HG02759 (cell line): Measurements from ENCODE around the gene CA10.

Experiments used
- ATAC-seq: cut with Tn5 transposase; IDR thresholded peaks from one replicate; pipeline ENCODE4 v1.9.1; 2021; ENCODE audit warnings: mild to moderate bottlenecking, moderate library complexity; ENCODE audit not compliant: unreplicated experiment

The CA10 gene

GRCh38 chr17:52147872-52148271, 10.6 kb downstream of the CA10 start:
- ATAC-seq = no peak

GRCh38 chr17:52147431-52147830, 11.1 kb downstream of the CA10 start:
- ATAC-seq = no peak

- ATAC-seq = no peak
Observed at GRCh38 chr17:52145476-52145875, 13.0 kb downstream of the CA10 start.

DNA sequence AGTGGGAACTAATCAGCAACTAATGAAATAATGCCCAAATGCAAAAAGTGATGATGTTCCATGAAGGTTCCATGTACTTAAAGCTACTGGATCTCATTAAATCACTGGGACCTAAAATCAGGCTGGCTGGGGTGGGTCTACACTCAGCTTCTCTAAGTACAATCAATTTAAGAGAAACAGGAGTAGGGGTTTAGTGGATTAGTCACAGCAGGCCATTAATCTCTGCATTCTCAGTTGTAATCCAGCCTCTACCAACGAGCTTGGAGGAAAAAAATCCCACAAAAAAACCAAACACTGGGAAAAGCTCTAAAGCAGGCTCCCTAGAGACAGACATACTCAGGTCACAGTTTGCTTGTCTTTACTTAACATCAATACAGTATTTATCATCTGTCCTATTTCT, 15.0 kb downstream of the CA10 start:
- no peak for ATAC-seq

- no peak for ATAC-seq
Observed at GRCh38 chr17:52140601-52141000, 17.9 kb downstream of the CA10 start.

- ATAC-seq = no peak
Observed at GRCh38 chr17:52138752-52139151, 19.8 kb downstream of the CA10 start.

GRCh38 chr17:52138350-52138749, 20.2 kb downstream of the CA10 start:
- ATAC-seq = no peak

GRCh38 chr17:52136166-52136565, 22.3 kb downstream of the CA10 start:
- ATAC-seq = no peak

DNA sequence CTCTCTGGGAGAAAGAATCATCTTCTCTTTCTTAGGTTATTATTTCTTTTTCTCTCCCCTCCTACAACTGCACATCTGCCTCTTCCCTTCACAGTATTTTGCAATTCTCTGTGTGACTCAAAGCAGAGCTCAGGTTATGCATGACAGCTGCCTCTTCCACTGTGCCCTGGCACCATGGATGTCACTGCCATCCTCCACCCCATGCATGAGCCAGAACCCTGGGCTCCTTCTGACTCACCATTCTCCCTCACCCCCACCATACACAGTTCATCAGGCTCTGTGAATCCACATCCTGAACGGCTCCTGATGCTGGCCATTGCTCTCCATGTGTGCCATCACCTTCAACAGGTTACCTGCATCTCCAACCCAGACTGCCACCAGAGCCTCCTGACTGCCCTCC, 23.9 kb downstream of the CA10 start:
- no peak for ATAC-seq

- no peak for ATAC-seq
Observed at GRCh38 chr17:52128721-52129120, 29.8 kb downstream of the CA10 start.

- no peak for ATAC-seq
Observed at GRCh38 chr17:52124993-52125392, 33.5 kb downstream of the CA10 start.

DNA sequence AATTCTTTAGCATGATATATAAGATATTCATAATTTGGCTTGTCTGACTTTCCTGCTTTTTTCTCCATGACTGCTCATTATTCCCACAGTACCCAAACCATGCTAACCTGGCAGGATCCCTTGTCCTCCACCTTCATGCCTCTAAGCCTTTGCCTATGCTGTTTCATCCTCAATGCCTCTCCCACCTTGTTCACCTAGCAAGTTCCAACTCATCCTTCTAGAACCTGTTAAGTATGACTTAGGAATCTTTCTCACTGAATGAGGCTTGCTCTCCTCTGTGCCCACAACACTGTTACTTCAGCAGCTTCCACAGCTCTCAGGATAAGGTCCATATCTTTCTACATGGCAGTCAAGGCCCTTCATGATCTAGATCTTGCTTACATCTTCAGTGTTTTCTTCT, 34.0 kb downstream of the CA10 start:
- no peak for ATAC-seq

DNA sequence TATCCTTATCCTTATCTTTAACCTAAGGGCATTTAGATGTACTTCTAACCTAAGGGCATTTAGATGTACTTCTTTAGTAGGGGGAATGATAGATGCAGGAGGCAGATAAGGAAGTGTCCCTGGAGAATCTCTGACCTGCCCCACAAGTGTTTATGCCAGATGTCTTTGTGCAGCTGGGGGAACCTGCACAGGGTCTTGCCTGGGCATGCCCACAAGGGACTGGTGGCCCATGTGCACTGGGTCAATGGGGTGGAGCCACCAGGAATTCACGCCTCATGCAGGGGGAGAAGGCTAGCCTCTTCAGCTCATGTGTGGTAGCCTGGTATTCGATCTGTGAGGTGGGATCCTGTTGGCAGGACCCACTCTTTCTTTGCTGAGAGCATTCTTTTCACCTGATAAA, 38.0 kb downstream of the CA10 start:
- ATAC-seq = no peak

DNA sequence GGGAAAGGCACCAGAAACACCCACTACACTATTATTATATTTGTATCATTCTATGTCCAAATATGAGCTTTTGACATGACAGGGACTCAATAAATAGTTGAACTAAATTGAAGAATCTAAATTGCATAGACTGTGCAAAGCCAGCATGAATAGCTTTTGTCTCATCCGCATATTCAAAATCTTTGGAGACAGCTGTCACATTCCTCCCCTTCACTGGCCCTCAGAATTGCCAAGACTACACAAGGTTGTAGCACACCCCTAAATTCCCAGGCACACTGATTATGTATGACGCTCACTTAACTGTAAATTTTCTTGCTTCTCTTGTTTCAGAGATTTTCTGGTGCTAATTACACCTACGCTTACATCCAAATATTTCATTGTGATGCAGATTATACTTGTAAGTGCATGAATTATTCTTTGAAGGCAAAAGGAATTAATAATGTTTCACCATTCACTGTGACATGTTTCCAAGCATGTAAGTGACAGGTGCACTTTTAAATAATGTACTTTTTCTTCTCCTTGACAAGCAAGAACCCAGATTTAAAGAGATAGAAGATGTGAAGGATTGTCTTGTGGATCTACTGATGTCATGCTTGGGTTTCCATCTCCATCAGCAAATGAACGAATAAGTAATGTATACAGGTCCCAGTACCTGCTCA, 47.5 kb downstream of the CA10 start:
- ATAC-seq = no peak

DNA sequence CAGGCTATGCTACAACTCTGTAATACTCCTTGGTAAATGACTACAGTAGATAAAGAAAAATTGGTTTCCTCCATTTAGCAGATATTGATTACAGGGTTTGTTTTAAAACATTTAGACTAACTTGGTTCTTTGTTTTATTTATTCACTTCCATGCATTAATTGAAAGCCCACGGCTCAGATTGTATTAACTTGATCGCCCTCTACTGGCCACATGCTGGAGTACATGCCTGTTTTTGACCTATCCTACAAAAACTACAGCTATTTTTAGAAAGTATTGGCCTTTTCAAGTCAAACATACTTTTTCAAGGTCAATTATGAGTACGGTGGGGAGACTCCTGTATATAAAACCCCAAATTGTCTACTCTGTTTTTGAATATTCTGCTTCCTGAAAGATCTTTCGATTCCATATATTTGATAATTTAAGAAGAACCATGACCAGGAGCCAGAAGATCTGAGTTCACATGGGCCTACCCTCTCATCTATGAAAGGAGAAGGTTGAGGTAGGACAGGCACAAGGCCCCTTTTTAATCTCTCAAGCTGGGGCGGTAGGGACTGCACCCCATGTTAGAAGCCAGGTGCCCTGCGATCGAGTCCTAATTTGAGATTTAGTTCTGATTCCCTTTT, 51.8 kb downstream of the CA10 start:
- ATAC-seq = peak; percentile 59

DNA sequence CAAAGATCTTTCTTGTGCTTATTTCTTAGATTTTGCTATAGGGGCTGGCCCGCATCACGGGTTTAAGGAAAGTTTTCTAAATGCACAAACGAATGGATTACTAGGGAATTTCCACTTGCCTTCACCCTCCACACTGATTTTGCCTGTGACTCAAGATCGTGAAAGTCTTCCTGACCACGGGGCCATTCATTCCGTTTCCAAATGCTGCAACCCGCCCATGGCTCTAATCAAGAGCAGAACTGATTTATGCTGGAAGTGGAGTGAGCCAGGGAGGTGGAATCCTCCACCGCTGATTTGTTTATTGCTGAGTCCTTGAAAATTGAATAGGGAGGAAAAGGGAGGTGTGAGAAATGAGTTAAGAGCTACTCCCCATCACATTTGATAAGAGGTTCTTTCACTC, 52.4 kb downstream of the CA10 start:
- no peak for ATAC-seq

DNA sequence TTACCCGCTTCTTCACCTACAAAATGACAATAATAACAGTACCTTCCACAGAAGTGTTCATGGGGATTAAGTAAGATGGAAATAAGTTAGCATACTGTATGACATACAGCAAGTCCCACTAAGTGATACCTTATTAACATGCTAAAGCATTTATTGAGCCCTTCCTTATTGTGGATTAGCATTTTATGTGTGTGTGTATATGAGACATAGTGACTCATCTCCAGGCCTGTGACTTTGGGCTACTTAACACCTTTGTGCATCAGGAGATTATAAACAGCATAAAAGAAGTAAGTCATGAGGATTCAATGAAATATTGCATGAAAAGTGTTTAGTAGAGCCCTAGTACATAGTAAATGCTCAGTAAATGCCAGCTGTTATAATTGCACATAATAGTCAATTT, 52.9 kb downstream of the CA10 start:
- no peak for ATAC-seq

DNA sequence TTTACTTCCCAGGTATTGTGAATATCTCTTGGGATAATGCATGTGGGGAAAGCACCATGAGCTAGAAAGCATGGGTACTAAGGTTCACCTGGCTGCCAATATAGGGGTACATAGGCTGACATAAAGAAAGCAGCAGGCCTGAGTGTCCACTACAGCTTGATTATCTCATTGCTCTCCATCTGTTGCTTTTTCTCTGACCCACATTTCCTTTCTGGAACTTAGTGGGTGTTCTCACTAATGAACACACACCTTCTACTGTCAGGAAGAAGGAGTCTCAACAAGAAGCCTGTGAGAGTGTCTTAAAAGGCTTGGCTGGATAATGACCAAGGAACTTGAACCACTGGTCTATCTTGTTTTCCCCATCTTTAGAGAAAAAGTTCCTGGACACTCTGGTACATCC, 62.5 kb downstream of the CA10 start:
- no peak for ATAC-seq

GRCh38 chr17:52084176-52084575, 74.3 kb downstream of the CA10 start:
- no peak for ATAC-seq

GRCh38 chr17:52079496-52079895, 79.0 kb downstream of the CA10 start:
- ATAC-seq = no peak

- ATAC-seq = no peak
Observed at GRCh38 chr17:52071712-52072111, 86.8 kb downstream of the CA10 start.

DNA sequence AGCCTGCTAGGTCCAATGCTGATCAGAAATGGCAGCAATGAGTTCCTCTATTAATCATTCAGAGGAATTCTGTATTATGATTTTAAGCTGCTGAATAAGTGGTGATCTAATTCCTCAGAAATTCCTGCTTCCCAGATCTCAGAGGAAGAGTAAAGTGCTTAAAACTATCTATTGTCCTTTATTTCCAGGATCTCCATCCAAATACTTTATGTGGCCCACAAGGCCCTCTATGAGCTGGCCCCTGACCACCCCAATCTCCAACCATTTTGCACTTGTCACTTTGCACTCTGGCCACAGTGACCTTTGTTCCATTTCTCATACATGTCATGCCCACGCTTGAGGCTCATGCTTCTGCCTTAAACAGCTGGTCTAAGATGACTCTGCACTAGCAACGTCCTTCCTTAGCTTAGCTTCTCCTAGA, 93.7 kb downstream of the CA10 start:
- ATAC-seq = no peak

GRCh38 chr17:52049496-52049895, 109.0 kb downstream of the CA10 start:
- ATAC-seq = no peak
